Activated CD8-positive, alpha-beta T cell treated with anti-CD3 and anti-CD28 coated beads for 36 hours (primary cell): Measurements from ENCODE around the gene NID1. TPM values are rescaled to one million over a fixed set of nuclear protein-coding genes. Genes with fewer than 3 reads are reported as not detected.

Experiments used
- ATAC-seq: fragments of 200-7000 bp; cut with Tn5 transposase; one replicate; pipeline ENCODE4 v1.10.0; 2021; ENCODE audit warnings: mild to moderate bottlenecking, moderate library complexity
- CTCF ChIA-PET: fragments of 350-600 bp; sonication (Branson Sonifier 250); formaldehyde crosslinking; loops from one replicate; lab custom pipeline; 2021; ENCODE audit warnings: antibody characterized with exemption; lab: Charles Lee
- POLR2A ChIA-PET: fragments of 350-600 bp; sonication (Branson Sonifier 250); formaldehyde crosslinking; loops from one replicate; lab custom pipeline; 2021; ENCODE audit warnings: antibody characterized with exemption; lab: Charles Lee
- DNase-seq: peaks from one replicate; pipeline ENCODE4 v3.0.0-alpha.2; 2020
- H3K27ac Mint-ChIP-seq: one replicate; pipeline ENCODE4 v1.8.0; 2021; ENCODE audit warnings: mild to moderate bottlenecking, mixed read lengths
- H3K27me3 Mint-ChIP-seq: one replicate; pipeline ENCODE4 v1.8.0; 2021; ENCODE audit warnings: mixed read lengths
- H3K36me3 Mint-ChIP-seq: one replicate; pipeline ENCODE4 v1.8.0; 2021; ENCODE audit warnings: low read depth, mixed read lengths
- H3K4me1 Mint-ChIP-seq: one replicate; pipeline ENCODE4 v1.8.0; 2021; ENCODE audit warnings: low read depth, mixed read lengths
- H3K4me3 Mint-ChIP-seq: one replicate; pipeline ENCODE4 v1.8.0; 2021; ENCODE audit warnings: mild to moderate bottlenecking, moderate library complexity, mixed read lengths
- H3K9me3 Mint-ChIP-seq: one replicate; pipeline ENCODE4 v1.8.0; 2021; ENCODE audit warnings: mixed read lengths
- CTCF ChIP-seq: fragments of 200-600 bp; IDR thresholded peaks from one replicate; pipeline ENCODE4 v1.8.0; 2022; ENCODE audit warnings: antibody characterized with exemption, mild to moderate bottlenecking
- intact Hi-C: fragments of 100-400 bp; cut with micrococcal nuclease; formaldehyde crosslinking; loops from one replicate; pipeline ENCODE4 v1.10.0; 2022
- total RNA-seq, 2 experiments: library from RNA; stranded (reverse); gene quantifications; one replicate each; pipeline ENCODE4 v1.2.3, GENCODE V29; 2021

Gene NID1
- total RNA-seq, 2 experiments from 2014 or later = 0.04 to 0.07 TPM

GRCh38 chr1:235990330-235990795 is 74.5 kb downstream of the NID1 start:
- POLR2A ChIA-PET = interaction anchor here (1.4 kb wide), 1 partner anchor 19 kb away, joined by 4 read pairs; no protein-coding TSS in a partner anchor
- peaks cover 12% of the 10 kb centered on the region for H3K9me3 Mint-ChIP-seq
- intact Hi-C loops = no loop called here

GRCh38 chr1:235989105-235989504 is 75.8 kb downstream of the NID1 start:
- no peak overlapping the region for H3K4me3 Mint-ChIP-seq
- DNase-seq = no peak
- POLR2A ChIA-PET = interaction anchor here (0.5 kb wide), 1 partner anchor 408 kb away, joined by 3 read pairs; no protein-coding TSS in a partner anchor
- ATAC-seq = no peak
- H3K36me3 Mint-ChIP-seq = peaks cover 6% of the 10 kb centered on the region
- no peak for TF ChIP-seq CTCF
- no peaks in the 10 kb centered on the region for H3K4me1 Mint-ChIP-seq
- peaks cover 12% of the 10 kb centered on the region for H3K9me3 Mint-ChIP-seq
- CTCF ChIA-PET = no interaction called here
- H3K27ac Mint-ChIP-seq = no peak overlapping the region
- H3K27me3 Mint-ChIP-seq = peaks cover 3% of the 10 kb centered on the region
- intact Hi-C loops = no loop called here

More at GRCh38 chr1:235990330-235990795, 74.5 kb downstream of the NID1 start:
- TF ChIP-seq CTCF = no peak
- ATAC-seq = no peak
- H3K36me3 Mint-ChIP-seq = peaks cover 6% of the 10 kb centered on the region
- no peak for DNase-seq
- H3K4me3 Mint-ChIP-seq = no peak overlapping the region
- H3K4me1 Mint-ChIP-seq = no peaks in the 10 kb centered on the region
- peaks cover 3% of the 10 kb centered on the region for H3K27me3 Mint-ChIP-seq
- H3K27ac Mint-ChIP-seq = no peak overlapping the region
- CTCF ChIA-PET = interaction anchor here (1.1 kb wide), 1 partner anchor 18 kb away, joined by 3 read pairs; no protein-coding TSS in a partner anchor

- no peak for TF ChIP-seq CTCF
- CTCF ChIA-PET = interaction anchor here (1.2 kb wide), 1 partner anchor 15 kb away, joined by 3 read pairs; no protein-coding TSS in a partner anchor
- POLR2A ChIA-PET = no interaction called here
- ATAC-seq (no peak), DNase-seq (no peak)
- peaks cover 12% of the 10 kb centered on the region for H3K9me3 Mint-ChIP-seq
- peaks cover 6% of the 10 kb centered on the region for H3K36me3 Mint-ChIP-seq
- intact Hi-C loops = no loop called here
- H3K27ac Mint-ChIP-seq = no peak overlapping the region
- H3K4me3 Mint-ChIP-seq = no peak overlapping the region
- peaks cover 4% of the 10 kb centered on the region for H3K27me3 Mint-ChIP-seq
- no peaks in the 10 kb centered on the region for H3K4me1 Mint-ChIP-seq
Observed at GRCh38 chr1:235986869-235987268, 78.0 kb downstream of the NID1 start.

- DNase-seq = no peak
- no peak overlapping the region for H3K4me3 Mint-ChIP-seq
- H3K4me1 Mint-ChIP-seq = no peaks in the 10 kb centered on the region
- ChIA-PET CTCF (interaction anchor here (0.6 to 3.3 kb wide), 4 partner anchors 12 to 78 kb away, joined by 3 to 24 read pairs (median 3); no protein-coding TSS in a partner anchor), POLR2A (no interaction called here)
- ATAC-seq = no peak
- H3K27ac Mint-ChIP-seq = no peak overlapping the region
- TF ChIP-seq CTCF = no peak
- intact Hi-C loops = no loop called here
- H3K27me3 Mint-ChIP-seq = peaks cover 3% of the 10 kb centered on the region
- peaks cover 3% of the 10 kb centered on the region for H3K9me3 Mint-ChIP-seq
- H3K36me3 Mint-ChIP-seq = no peaks in the 10 kb centered on the region
Observed at GRCh38 chr1:235984041-235984825, 80.7 kb downstream of the NID1 start.

- Mint-ChIP-seq H3K36me3 (no peaks in the 10 kb centered on the region), H3K9me3 (no peaks in the 10 kb centered on the region), H3K4me1 (no peaks in the 10 kb centered on the region), H3K27ac (no peak overlapping the region), H3K4me3 (no peak overlapping the region), H3K27me3 (peaks cover 2% of the 10 kb centered on the region)
- DNase-seq = no peak
- no peak for TF ChIP-seq CTCF
- ATAC-seq = no peak
- intact Hi-C loops = no loop called here
- CTCF ChIA-PET = interaction anchor here (1.4 to 3.3 kb wide), 2 partner anchors 9 kb away, joined by 8 to 24 read pairs; no protein-coding TSS in a partner anchor
- POLR2A ChIA-PET = interaction anchor here (2.3 kb wide), 1 partner anchor 9 kb away, joined by 7 read pairs; no protein-coding TSS in a partner anchor
Observed at GRCh38 chr1:235980976-235981375, 83.9 kb downstream of the NID1 start.
